Smooth muscle cell (in vitro differentiated cells): ENCODE results near the gene GP2. TPM values are rescaled to one million over a fixed set of nuclear protein-coding genes. Genes with fewer than 3 reads are reported as not detected.
"Not testable (repeated sequence)": the region's sequence is repeated elsewhere in the genome, so short reads cannot be mapped to it uniquely, and the experiment has no call there.

Experiments used
- DNase-seq: peaks from one replicate; lab custom pipeline; 2025; ENCODE audit not compliant: unreplicated experiment; lab: John Stamatoyannopoulos, UW
- H2AFZ ChIP-seq: fragments of 200-600 bp; sonication (generic); 2 replicates; pipeline ENCODE4 v1.6.0; 2016; ENCODE audit warnings: antibody characterized with exemption, low read depth, mild to moderate bottlenecking
- H3F3A ChIP-seq: fragments of 200-600 bp; sonication (generic); 2 replicates; pipeline ENCODE4 v1.6.0; 2017; ENCODE audit warnings: antibody characterized with exemption, low read depth
- H3K27ac ChIP-seq: fragments of 200-600 bp; sonication (generic); 2 replicates; pipeline ENCODE4 v1.5.1; 2016; ENCODE audit warnings: low read depth, mild to moderate bottlenecking
- H3K27me3 ChIP-seq: fragments of 200-600 bp; sonication (generic); 2 replicates; pipeline ENCODE4 v1.6.1; 2016; ENCODE audit warnings: low read depth, mild to moderate bottlenecking
- H3K36me3 ChIP-seq: fragments of 200-600 bp; sonication (generic); 2 replicates; pipeline ENCODE4 v1.5.1; 2016; ENCODE audit warnings: low read depth
- H3K4me1 ChIP-seq: fragments of 200-600 bp; sonication (generic); 2 replicates; pipeline ENCODE4 v1.5.1; 2016; ENCODE audit warnings: low read depth
- H3K4me2 ChIP-seq: fragments of 200-600 bp; sonication (generic); 2 replicates; pipeline ENCODE4 v1.6.0; 2016; ENCODE audit warnings: mild to moderate bottlenecking
- H3K4me3 ChIP-seq: fragments of 200-600 bp; sonication (generic); 2 replicates; pipeline ENCODE4 v1.5.1; 2016; ENCODE audit warnings: mild to moderate bottlenecking
- H3K79me2 ChIP-seq: fragments of 200-600 bp; sonication (generic); 2 replicates; pipeline ENCODE4 v1.6.0; 2016; ENCODE audit warnings: low read depth, mild to moderate bottlenecking
- H3K9ac ChIP-seq: fragments of 200-600 bp; sonication (generic); 2 replicates; pipeline ENCODE4 v1.6.0; 2016; ENCODE audit warnings: low read depth
- H3K9me3 ChIP-seq: fragments of 200-600 bp; sonication (generic); replicated peaks from 2 replicates; pipeline ENCODE4 v1.5.1; 2016; ENCODE audit warnings: low read depth
- H4K20me1 ChIP-seq: fragments of 200-600 bp; sonication (generic); 2 replicates; pipeline ENCODE4 v1.6.0; 2016; ENCODE audit warnings: low read depth
- CTCF ChIP-seq: fragments of 200-600 bp; sonication (generic); IDR thresholded peaks from 2 replicates; pipeline ENCODE4 v1.5.1; 2017; ENCODE audit warnings: borderline replicate concordance, mild to moderate bottlenecking, antibody characterized with exemption; ENCODE audit not compliant: insufficient read depth, poor library complexity, severe bottlenecking
- WGBS: methylation state at CpG from one replicate; pipeline ENCODE4 v1.1.7; 2016; ENCODE audit warnings: low lambda C conversion rate; 5-methylcytosine and 5-hydroxymethylcytosine counted together
- polyA plus RNA-seq: library from polyadenylated mRNA; unstranded; fragments of >200 nt; fragmentation: Nextera tagmentation; extraction: Ambion mirVana; gene quantifications from 2 replicates; pipeline ENCODE4 v1.2.1, GENCODE V29; 2016
- total RNA-seq: library from RNA; depleted of rRNA; stranded (reverse); fragments of >200 nt; gene quantifications from 2 replicates; pipeline ENCODE4 v1.2.3, GENCODE V29; 2014

The GP2 gene
- total and polyA plus RNA-seq, 2 experiments from 2014 or later, result not detected

GRCh38 chr16:20313741-20314140 lies 13.6 kb downstream of the GP2 start:
- no peaks in the 10 kb centered on the region for H4K20me1 ChIP-seq
- WGBS, result 88% methylated on average over 3 of the region's 3 CpGs
- no peak overlapping the region for H3K4me3 ChIP-seq
- DNase-seq, result no peak
- H3F3A ChIP-seq, result no peaks in the 10 kb centered on the region
- H2AFZ ChIP-seq, result no peak overlapping the region
- H3K9ac ChIP-seq, result no peak overlapping the region
- no peaks in the 10 kb centered on the region for H3K9me3 ChIP-seq
- no peaks in the 10 kb centered on the region for H3K4me1 ChIP-seq
- no peak overlapping the region for H3K27ac ChIP-seq
- H3K4me2 ChIP-seq, result no peak overlapping the region
- no peaks in the 10 kb centered on the region for H3K79me2 ChIP-seq
- no peak for TF ChIP-seq CTCF
- peaks cover 4% of the 10 kb centered on the region for H3K27me3 ChIP-seq
- H3K36me3 ChIP-seq, result no peaks in the 10 kb centered on the region

GRCh38 chr16:20312536-20313095 lies 14.7 kb downstream of the GP2 start:
- not testable (repeated sequence) for H3K9me3 ChIP-seq, H3K27me3 ChIP-seq, H3F3A ChIP-seq, H3K4me1 ChIP-seq, H3K27ac ChIP-seq, H3K36me3 ChIP-seq, H3K4me3 ChIP-seq, H3K9ac ChIP-seq, DNase-seq, H2AFZ ChIP-seq, H3K79me2 ChIP-seq, H4K20me1 ChIP-seq, H3K4me2 ChIP-seq
- WGBS, result 96% methylated on average over 7 of the region's 7 CpGs

GRCh38 chr16:20311548-20311947 lies 15.8 kb downstream of the GP2 start:
- Histone ChIP-seq H3K27me3 (peaks cover 6% of the 10 kb centered on the region), H3K9ac (no peak overlapping the region), H2AFZ (no peak overlapping the region), H3K9me3 (no peaks in the 10 kb centered on the region), H3K36me3 (no peaks in the 10 kb centered on the region), H3K4me1 (no peaks in the 10 kb centered on the region), H3K4me3 (no peak overlapping the region), H4K20me1 (no peaks in the 10 kb centered on the region), H3K4me2 (no peak overlapping the region), H3K79me2 (no peaks in the 10 kb centered on the region), H3F3A (no peaks in the 10 kb centered on the region), H3K27ac (no peak overlapping the region)
- no peak for DNase-seq
- WGBS, result 71% methylated on average over 2 of the region's 2 CpGs
- TF ChIP-seq CTCF, result no peak

- Histone ChIP-seq H3F3A (no peaks in the 10 kb centered on the region), H3K4me2 (no peak overlapping the region), H3K9me3 (no peaks in the 10 kb centered on the region), H3K79me2 (no peaks in the 10 kb centered on the region), H3K27me3 (peaks cover 6% of the 10 kb centered on the region), H3K27ac (no peak overlapping the region), H2AFZ (no peak overlapping the region), H3K4me3 (no peak overlapping the region), H4K20me1 (no peaks in the 10 kb centered on the region), H3K9ac (no peak overlapping the region), H3K4me1 (no peaks in the 10 kb centered on the region), H3K36me3 (no peaks in the 10 kb centered on the region)
- TF ChIP-seq CTCF, result no peak
- DNase-seq, result no peak
- WGBS, result 84% methylated on average over 11 of the region's 11 CpGs
These were observed 16.6 kb downstream of the GP2 start for GRCh38 chr16:20310421-20311395.
